HG02981 (cell line): ENCODE data around the gene STK11.

Source experiments
- ATAC-seq: cut with Tn5 transposase; IDR thresholded peaks from one replicate; pipeline ENCODE4 v1.9.1; 2021; ENCODE audit warnings: mild to moderate bottlenecking, moderate library complexity; ENCODE audit not compliant: unreplicated experiment

Gene STK11

GRCh38 chr19:1205114-1206099 lies at the start of gene STK11:
TSS of gene STK11 (plus strand) at chr19:1205778. CDS start at chr19:1206914, 1,136 bp downstream.
- ATAC-seq = peak; percentile 81

GRCh38 chr19:1156305-1156801 lies 49.2 kb upstream of the STK11 start:
- no peak for ATAC-seq

GRCh38 chr19:1156830-1157615 lies 48.6 kb upstream of the STK11 start:
- ATAC-seq = no peak

- ATAC-seq = no peak
Observed at GRCh38 chr19:1157931-1158884, 47.4 kb upstream of the STK11 start.

- ATAC-seq = no peak
Observed at GRCh38 chr19:1158885-1159448, 46.6 kb upstream of the STK11 start.

GRCh38 chr19:1159864-1160595 lies 45.5 kb upstream of the STK11 start:
- ATAC-seq = no peak

GRCh38 chr19:1161716-1162115 lies 43.9 kb upstream of the STK11 start:
- no peak for ATAC-seq

- no peak for ATAC-seq
Observed at GRCh38 chr19:1162404-1163282, 42.9 kb upstream of the STK11 start.

- ATAC-seq = no peak
Observed at GRCh38 chr19:1163283-1163933, 42.2 kb upstream of the STK11 start.

- ATAC-seq = no peak
Observed at GRCh38 chr19:1163934-1164683, 41.5 kb upstream of the STK11 start.

GRCh38 chr19:1164684-1165531 lies 40.7 kb upstream of the STK11 start:
- no peak for ATAC-seq

GRCh38 chr19:1166872-1167573 lies 38.6 kb upstream of the STK11 start:
- ATAC-seq = no peak

GRCh38 chr19:1167687-1168571 lies 37.6 kb upstream of the STK11 start:
- ATAC-seq = no peak

- no peak for ATAC-seq
Observed at GRCh38 chr19:1168572-1169410, 36.8 kb upstream of the STK11 start.
